ENCODE results near the gene TSPAN5. TPM values are rescaled to one million over a fixed set of nuclear protein-coding genes. Genes with fewer than 3 reads are reported as not detected.
A peak's percentile ranks its signal among the peaks of the same experiment; 100 is the strongest.

Gene TSPAN5
- total RNA-seq, 1 experiment from 2014 or later, result 6.7 TPM

DNA sequence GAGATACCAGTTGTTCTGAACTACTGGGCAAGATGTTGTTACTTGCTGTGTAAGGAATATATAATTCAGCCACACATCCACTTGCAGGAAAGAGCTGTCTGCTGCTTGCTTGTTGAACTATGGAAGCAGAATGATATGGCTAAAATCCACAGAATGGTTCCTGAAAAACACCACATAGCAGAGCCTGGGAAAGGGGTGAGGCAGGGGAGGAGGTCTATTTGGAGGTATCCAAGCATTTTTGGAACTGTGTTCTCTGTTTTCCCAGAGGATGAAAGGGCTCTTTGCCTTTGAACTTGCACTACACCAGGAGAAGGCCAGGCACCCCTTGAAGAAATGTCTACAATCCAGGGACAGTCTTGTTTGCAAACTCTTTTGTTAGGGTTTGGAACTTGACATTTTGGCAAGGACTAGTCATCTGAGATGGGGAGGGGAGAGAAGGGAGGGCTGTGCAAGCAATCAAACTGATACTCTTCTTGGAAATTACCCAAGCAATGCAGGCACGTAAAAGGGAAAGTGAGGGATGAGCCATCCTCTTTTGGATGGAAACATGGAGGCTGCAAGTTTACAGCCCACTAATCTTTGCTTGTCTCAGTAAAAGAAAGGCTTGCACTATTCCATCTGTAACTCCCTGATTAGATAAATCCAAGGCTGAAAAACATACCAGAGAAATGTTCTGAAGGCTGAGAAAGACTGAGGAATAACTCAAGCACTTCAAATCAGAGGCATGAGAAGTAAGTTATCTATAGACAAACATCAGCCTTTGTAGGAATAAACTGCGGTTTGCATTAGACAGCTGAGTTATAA is 141.0 kb downstream of the TSPAN5 start:
- no peak for DNase-seq (ENCODE audit: low spot score)

DNA sequence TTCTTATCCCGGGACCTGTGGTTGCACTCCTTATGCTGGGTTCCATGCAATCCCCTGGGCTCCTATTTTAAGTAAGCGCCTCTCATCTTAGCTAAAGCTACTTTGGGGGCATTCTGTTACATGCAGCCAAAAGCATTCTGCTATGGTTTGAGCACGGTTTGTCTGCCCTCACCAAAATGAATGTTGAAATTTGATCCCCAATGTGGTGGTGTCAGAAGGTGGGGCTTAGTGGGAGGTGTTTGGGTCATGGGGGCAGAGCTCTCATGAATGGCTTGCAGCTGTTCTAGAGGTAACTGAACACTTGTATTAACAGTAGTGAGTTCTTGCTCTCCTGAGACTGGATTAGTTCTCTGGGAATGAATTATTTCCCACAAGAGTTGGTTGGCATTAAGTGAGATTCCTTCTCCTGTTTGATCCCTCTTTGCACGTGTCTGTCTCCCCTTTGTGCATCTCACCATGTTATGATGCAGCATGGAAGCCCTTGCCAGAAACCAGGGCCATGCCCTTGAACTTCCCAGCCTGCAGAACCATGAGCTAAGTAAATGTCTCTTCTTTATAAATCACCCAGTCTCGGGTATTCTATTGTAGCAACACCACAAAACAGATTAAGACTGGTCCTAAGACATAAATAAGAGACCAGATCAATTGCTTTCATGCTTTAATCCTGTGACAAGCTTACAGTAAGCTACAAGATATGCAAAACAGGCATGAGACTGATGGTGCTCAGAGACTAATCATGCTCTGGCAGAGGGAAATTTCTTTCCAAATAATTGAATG is 141.8 kb downstream of the TSPAN5 start:
- no peak for DNase-seq (ENCODE audit: low spot score)

DNA sequence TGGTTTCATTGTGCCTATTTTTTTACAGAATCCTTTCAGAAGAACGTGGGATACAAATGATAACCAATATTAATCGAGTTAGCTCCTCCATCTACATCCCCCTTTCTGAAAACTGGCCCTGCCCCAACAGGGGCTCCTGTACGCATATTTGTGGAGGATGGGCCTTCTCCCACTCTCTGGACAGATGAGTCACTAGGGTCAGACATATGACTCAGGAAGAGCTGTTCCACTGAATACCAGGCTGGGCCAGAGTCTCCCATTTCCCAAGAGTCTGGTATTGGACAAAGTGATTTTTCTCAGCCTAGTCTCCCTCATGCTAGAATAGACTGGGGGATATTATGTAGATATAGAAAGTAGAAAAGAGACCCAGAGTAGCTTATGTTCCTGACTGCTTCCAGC is 142.4 kb downstream of the TSPAN5 start:
- DNase-seq (ENCODE audit: low spot score), result peak; percentile 14

DNA sequence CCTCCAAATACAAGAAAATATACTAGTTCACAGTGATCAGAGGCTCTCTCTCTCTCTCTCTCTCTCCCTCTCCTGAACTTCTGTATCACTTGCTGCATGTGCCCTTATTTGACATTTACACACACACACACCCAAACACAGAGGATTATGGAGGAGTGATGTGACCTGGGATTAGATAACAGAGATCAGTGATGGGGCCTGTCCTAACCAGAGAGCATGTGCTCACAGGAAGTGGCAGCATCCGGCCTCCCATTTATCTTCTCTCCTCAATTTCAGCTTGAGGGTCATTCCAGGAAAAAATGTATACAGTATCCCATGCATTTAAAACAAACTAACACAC is 143.0 kb downstream of the TSPAN5 start:
- DNase-seq (ENCODE audit: low spot score), result no peak

DNA sequence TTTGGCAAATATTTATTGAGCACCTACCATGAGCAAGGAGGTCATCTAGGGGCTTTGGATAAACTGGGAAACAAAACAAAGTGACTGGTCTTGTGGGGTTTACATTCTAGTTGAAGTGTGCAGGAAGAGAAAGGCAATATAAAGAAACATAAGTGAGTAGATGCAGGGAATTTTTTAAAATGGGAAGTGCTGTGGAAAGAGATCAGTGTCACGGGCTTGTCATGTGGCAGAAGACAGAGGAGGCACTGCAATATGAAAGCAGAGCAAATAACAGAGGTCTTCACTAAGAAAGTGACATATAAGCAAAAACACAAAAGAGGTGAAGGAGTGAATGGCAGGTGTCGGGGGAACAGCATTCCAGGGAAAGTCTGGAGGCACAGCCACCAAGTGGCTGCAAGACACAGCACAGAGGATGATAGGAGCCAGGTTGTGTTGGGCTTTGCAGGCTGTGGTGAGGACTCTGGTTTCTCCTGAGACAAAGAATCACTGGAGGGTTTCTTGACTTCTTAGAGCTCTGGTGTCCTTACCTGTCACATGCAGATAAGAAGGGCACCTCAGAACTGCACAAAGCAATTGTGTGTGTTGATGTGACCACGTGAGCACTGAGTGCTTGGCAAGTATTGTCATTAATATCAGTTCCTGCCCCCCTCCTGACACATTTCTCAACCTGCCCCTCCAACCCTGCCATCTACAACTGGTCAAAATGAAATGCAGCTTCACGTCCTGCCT is 143.5 kb downstream of the TSPAN5 start:
- DNase-seq (ENCODE audit: low spot score), result no peak

DNA sequence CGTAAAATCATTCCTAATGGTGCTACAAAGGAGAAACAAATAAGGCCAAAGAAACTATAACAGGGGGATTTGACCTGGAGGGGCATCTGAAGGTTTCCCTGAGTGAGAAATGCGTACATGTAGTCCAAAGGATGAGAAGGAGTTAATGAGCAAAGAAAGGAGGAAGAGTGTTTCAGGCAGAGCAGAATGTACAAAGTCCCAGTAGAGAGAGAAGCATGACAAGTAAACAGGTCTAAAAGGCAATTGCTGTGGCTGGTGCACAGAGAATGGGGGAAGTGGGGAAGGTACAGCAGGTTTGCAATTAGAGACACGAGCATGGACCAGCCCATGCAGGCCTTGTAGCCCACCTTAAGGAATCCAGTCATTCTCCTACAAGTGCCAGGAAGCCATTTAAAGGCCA is 145.5 kb downstream of the TSPAN5 start:
- no peak for DNase-seq (ENCODE audit: low spot score)

DNA sequence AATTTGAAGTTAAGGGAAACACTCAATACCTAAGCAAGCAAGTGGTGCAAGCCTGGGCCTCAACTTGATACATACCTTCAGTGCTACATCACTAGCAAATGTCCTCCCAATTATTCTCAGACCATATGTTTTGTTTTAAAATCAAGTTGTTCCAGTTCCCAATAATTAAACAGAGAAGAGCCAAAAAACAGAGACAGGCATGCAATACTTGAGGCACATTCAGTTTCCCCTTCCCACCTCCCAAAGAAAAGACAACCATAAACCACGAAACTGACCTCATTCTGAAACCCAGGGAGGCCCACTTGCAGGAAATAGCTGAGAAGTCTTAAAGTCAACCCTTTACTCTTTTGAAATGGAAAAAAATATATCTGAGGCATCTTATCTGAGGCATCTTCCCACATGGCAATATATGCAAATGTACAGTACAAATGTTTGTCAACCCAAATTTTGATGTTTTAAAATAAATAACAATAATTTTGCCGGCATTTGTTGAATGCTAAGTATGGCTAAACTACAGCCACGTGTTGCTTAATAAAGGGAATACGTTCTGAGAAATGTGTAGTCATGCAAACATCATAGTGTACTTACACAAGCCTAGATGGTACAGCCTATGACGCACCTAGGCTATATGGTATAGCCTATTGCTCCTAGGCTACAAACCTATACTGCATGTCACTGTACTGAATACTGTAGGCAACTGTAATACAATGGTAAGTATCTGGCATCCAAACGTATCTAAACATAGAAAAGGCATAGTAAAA is 147.5 kb downstream of the TSPAN5 start:
- no peak for DNase-seq (ENCODE audit: low spot score)

DNA sequence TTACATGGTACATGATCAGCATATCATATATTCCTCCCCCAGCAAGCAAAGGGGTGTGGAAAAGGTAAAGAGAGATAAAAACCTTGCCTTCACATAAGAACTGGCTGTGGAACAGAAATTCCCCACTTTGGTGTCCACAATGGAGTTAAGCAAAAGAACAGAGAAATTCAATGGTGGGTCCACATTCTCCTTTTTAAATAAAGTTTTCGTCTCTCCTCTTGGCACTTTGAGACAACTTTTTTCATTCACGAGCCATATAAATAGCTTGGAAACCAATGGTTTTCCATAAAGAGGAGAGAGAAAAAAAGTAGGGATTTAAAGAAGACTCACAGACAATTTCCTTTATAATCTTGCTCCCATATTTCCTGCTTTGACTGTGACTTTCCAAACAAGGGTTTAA is 148.1 kb downstream of the TSPAN5 start:
- no peak for DNase-seq (ENCODE audit: low spot score)

DNA sequence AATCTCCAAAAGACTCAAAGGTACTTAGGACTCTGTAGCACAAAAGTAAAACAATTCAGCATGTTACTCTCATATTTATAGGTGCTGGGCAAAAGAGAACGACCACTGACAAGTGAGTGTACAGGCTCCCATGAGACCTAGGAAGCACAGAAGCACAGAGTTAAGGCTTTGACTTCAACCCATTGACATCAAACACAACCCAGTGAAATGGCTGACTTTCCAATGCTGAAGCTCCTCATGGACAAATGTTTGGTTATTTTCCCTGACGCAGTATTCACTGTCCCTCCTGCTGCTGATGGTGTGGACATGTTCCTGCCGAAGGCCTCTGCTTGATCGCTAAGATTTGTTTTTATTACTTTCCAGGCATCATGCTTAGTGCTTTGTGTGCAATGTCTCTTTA is 148.7 kb downstream of the TSPAN5 start:
- DNase-seq (ENCODE audit: low spot score), result no peak

DNA sequence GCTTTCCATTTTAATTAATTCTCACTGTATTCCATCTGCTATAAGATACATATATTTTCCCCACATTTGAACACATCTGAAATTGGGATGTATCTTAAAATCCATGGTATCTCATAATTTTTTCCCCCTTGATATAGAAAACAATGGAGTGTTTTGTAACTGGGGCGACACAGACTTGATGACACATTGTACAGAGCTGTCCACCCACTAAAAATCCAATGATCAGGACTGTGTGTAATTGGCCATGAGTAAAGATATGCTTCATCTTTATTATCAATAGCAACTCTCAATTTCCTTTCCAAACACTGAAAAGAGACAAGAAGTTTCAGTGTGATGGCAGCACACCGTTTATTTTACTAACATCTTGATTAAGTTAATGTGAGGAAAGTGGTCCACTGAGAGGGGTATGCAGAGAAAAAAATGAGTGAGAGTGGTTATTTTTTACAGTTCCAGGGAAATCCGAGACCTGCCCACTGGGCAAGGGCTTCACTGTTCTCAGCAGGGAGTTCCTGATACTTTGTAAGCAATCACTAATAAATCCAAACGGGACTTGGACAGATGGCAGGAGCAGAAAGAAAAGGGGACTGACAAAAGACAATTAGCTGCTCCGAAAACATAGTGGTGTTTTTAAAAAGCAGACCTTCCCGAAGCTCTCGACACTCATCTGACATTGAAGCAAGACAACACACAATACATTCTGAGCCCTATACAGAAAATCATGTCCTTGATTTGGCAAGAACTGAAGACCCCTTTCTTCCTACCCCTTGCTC is 149.4 kb downstream of the TSPAN5 start:
- DNase-seq (ENCODE audit: low spot score), result no peak

DNA sequence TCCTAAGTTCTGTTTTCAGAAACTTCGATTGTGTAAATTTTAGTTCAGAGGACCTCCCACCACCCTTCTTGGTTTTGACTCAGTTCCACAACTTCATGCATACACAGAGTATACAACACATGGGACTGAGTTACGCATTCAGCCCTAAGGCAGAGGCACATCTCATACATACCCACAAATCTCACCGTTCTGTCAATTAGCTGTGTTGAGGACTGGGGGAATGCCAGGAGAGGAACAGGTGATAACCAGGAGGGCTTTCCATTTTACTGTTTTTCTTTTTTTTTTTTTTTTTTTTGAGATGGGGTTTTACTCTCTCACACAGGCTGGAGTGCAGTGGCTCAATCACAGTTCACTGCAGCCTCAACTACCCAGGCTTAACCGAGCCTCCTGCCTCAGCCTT is 150.2 kb downstream of the TSPAN5 start:
- DNase-seq (ENCODE audit: low spot score), result no peak

DNA sequence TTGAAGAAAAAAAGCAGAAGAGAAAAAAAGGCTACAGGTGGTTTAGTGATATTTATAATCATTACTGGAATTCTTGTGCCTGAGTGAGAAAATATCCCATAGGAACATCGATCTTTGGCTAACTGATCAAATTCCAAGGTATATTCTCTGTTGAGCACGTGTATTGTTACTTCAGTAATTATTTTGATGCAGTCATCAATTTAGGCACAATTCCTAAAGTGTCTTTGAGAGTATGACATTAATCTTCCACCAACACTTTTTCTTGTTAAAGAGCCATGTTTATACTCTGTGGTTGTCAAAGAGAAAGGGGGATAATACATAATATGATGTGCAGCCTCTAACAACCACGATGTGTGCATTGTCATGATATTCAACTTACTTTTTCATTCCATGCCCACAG is 151.1 kb downstream of the TSPAN5 start:
- no peak for DNase-seq (ENCODE audit: low spot score)

DNA sequence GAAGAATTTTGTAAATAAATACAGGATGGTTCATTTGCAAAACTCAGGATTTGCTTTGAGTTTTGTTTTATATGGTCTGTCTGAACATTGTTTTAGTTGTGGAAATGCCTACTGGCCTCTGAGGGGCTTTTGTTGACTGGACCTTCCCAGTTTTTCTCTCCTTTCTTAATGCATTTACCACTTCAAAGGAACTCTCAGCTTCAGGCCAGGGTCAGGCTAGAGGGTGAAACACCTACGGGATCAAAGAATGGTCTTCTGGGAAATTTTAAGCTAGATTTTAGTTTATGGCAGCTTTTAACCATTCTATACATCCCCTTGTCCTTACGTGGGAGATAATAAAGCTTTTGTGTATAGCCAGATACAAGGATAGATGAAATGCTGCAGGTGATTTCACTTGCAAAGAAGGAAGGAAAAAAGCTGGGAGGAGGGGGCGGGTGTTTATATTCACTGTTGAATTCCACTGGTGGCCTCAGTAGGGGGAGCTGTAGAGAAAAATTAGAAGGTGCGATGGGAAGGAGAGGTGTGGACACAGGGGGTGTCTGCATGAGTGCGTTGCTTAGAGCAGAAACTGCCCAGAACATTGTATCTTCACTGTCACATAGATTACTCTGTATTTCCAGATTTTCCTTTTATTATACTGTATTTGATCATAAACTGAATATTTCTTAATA is 151.8 kb downstream of the TSPAN5 start:
- no peak for DNase-seq (ENCODE audit: low spot score)

DNA sequence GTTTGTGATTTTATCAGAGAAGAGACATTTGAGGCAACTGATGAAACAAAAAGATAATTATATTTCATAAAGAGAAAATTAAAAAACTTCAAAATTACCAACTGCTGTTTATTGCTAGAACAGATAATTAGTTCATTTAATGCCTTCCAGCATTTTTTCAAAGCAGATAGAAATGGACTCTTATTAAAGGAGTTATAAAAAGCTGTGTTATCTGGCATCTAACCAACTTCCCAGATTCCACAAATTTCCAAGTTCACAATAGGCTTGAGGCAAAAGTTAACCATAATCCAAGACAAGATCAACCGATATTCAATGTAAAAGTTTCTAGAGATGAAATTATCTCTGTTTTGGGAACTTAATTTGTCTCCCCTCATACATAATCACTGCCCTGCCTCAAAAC is 152.4 kb downstream of the TSPAN5 start:
- DNase-seq (ENCODE audit: low spot score), result no peak

DNA sequence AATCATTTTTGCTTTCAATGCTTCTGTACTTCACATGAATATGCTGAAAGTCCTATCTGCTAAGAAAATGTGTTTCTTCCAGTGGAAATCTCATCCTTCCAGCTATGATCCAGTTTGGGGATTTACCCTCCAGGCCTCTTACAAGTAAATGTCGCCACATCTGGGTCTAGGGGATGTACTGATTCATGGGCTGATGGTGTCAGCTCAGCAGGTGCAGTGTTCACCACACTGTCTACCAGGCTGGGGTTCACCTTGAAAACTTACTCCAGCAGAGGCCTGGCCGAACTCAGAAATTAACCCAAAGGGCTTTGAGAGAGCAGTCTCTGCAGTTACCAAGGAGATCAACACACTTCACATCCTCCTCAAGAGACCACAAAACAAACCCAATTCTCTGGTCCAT is 154.3 kb downstream of the TSPAN5 start:
- DNase-seq (ENCODE audit: low spot score), result no peak

DNA sequence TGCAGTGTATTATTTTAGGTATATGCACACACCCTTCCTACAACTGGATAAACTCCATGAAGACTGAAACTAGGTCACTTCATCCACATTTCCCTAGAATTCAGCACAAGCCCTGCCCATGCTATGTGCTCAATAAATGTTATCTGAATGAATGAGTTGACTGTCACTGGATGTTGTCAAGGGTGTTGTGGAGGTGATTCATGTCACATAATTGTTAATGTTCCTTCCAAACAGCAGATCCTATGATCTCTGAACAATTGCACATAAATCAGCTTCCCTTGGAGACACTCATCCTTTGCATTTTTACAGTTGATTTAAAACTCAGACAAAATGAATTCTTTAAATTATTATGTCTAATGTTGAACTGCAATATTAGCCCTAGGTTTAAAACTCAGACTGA is 154.7 kb downstream of the TSPAN5 start:
- no peak for DNase-seq (ENCODE audit: low spot score)

DNA sequence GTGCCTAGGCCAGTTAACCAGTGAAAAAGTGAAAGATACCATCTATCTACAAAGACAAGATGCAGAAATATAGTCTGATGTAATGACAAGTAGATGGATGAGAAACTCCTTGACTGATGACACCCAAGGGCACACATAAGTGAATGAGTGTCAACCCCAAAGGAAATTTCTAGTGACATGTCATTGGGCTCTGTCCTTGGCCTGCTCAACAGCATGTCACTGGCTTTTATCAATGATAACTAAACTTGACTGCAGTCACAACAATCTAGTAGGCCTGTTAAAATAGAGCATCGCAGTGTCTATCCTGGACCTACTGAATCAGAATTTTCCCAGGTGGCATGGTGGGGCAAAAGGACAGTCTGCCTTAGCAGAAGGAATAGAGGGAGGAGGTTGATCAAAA is 155.8 kb downstream of the TSPAN5 start:
- no peak for DNase-seq (ENCODE audit: low spot score)

DNA sequence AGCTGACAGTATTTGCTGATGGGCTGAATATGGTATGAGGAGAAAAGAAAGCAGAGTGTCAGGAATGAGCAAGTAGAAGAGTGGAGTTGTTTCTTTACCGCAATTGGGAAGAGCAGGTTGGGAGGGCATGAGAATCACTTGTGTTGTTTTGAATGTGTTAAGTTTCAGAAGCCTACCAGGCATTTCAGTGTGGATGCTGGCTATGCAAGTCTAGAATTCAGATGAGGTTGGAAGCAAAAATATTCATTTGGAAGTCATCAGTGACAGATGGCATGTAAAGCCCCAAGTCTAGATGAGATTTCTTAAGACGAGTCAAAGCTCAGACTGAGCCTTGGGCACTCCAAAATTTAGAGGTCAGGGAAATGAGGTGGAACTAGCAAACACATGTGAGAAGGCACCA is 156.4 kb downstream of the TSPAN5 start:
- no peak for DNase-seq (ENCODE audit: low spot score)

DNA sequence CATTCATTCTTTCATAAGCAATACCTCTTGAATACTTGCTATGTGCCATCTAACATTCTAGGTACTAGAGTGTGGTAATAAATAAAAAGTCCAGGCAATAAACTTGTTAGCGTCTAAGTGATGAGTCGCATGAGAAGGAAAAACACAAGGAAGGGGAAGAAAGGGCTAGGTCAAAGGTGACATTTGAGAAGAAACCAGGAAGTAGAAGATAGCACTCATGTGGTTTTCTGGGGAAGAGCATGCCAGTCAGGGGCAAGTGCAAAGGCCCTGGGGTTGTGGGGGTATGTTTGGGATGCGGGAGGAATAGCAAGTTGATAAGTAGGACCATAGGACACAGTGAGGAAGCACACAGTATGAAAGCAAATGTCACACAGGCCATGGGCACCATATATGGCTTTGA is 157.0 kb downstream of the TSPAN5 start:
- DNase-seq (ENCODE audit: low spot score), result no peak

DNA sequence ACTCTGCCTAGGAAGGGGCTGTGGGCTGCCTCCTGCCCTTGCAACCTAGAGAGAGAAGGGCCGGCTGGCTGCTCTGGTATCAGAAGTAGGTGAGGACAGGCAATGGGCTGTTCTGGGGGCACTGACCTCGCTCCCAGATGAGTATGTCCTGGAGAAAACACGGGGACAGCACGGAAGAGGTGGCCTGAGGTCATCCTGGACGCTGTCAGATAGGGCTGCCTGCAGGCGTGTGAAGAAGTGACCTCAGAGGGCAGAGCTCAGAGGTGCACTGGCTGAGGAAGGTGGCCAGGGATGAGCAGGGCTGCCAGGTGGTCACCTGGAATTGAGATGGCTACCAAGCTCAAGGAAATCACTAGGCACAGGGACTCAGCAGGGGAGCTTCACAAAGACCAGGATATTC is 159.6 kb downstream of the TSPAN5 start:
- DNase-seq (ENCODE audit: low spot score), result no peak
